Fibroblast of peridontal ligament (primary cell): ENCODE measurements around the gene TRIM10.

Experiments
- DNase-seq: peaks from one replicate; pipeline ENCODE4 v3.0.0-alpha.2; 2010; ENCODE audit errors: extremely low read depth

TRIM10 gene, protein sequence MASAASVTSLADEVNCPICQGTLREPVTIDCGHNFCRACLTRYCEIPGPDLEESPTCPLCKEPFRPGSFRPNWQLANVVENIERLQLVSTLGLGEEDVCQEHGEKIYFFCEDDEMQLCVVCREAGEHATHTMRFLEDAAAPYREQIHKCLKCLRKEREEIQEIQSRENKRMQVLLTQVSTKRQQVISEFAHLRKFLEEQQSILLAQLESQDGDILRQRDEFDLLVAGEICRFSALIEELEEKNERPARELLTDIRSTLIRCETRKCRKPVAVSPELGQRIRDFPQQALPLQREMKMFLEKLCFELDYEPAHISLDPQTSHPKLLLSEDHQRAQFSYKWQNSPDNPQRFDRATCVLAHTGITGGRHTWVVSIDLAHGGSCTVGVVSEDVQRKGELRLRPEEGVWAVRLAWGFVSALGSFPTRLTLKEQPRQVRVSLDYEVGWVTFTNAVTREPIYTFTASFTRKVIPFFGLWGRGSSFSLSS

GRCh38 chr6:30160785-30161531, at the start of gene TRIM10:
TRIM10 (minus strand) TSS chr6:30161211; CDS start chr6:30160858, 353 bp downstream.
- no peak for DNase-seq

DNA sequence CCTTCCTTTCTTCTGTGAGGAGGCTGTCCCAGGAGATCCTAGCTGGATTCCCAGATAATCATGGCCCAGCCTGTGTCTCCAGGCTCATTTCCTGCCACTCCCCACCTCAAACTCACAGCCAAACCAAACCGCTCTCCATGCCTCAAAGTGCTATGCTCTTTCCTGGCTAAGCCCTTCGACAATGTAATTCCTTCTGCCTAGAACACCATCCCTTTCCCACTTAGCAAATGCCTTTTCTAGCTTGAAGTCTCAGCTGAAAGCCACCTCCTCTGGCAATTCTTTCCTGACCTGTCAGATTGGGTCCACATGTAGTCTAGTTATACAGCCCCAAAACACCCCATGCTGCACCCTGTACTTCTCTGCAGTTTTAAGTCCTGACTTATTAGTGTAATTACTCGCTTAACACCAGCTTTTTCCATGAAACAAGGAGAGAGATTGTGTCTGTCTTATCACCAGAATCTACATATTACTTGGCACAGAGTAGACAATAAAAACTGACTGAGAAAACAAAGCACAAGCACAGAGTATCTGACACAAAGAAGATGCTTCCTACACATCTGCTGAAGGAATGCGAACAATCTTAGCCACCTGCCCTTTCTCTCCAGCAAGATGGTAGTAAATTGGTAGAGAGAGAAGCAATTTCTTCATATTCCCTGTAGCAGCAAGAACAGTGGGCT, 46.7 kb upstream of the TRIM10 start:
- DNase-seq, result no peak

DNA sequence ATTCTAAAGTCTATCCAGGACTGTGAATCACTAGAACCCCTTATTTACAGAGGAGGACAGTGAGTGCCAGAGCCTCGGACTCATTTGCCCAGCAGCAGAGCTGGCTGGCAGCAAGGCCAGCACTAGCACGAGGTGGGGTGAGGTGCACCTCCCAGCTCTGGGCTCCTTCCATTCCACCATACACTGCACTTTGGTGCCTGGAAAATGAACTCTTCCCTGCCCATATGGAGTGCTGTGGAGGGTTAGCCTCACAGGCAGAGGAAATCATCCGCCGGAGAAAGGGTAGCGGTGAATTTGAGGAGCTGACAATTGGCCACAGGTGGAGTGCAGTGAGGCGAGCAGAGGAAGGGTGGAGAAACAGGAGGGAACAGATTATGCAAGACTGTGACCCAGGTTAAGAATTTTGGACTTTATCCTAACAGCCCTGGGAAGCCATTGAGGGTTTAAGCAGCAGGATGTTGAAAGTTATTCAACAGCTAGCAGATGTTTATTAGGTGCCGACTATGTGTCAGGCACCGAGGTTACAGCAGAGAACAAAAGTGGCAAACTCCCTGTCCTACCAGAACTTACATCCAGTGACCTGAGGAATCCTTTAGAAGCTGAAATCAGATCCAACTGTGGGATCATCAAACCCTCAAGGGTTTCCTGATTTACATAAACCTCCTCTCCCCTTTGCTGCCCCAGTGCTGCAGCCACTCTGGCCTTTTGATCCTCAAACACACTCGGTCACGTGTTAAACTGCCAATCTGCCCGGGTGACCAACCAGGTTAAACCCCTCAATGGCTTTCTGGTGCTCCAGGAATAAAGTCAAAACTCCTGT, 46.0 kb upstream of the TRIM10 start:
- DNase-seq, result no peak

- peak; percentile 31 for DNase-seq
These were observed 45.1 kb upstream of the TRIM10 start for GRCh38 chr6:30206152-30206551.

DNA sequence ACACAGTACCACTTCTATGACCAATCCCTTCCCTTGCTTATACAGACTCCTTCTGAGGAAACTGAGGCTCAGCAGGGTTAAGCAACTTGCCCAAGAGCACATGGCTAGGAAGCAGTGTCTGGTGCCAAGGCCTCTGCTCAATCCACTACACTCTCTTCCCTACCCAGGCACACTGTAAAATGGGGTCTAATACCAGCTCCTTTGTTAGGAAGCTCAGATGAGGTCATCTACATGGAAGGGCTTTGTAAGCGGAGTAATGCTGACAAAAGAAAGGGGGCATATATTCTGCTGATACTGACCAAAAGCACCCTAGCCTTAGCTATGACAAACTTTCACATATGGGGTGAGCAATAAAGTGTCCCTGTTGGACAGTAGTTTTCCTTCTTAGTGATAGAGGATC, 43.1 kb upstream of the TRIM10 start:
- DNase-seq, result no peak

GRCh38 chr6:30202366-30202765, 41.4 kb upstream of the TRIM10 start:
- no peak for DNase-seq

DNA sequence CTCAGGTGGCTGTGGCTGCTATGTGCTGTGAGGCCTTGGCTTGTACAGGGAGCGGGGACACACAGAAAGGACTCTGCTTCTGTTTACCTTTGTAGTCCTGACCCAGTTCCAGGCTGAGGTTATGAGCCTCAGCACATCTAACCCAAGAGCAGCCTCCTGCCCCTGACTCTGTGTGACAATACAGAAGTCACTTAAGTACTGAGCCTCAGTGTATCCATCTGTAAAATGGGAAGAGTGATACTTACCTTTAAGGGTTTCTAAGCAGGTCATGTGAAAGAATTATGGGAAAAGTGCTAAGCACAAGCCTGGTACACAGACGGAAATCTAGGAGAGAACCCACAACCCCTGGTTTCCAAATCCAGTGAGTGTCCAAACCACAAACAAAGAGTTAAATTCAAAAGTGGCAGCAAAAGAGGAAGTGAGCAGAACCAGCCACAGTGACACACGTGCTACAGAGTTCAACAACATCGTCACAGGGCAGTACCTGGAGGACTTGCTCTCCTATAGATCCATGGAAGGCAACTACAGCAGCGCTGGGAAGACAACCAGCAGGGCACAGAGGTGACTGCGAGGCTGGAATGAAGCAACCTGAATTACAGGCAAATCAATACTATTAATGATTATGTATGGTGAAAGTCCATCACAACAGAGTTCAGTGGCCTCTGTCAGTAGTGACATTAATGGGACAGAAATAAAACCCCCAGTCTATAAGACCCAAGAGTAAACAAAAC, 39.7 kb upstream of the TRIM10 start:
- no peak for DNase-seq

DNA sequence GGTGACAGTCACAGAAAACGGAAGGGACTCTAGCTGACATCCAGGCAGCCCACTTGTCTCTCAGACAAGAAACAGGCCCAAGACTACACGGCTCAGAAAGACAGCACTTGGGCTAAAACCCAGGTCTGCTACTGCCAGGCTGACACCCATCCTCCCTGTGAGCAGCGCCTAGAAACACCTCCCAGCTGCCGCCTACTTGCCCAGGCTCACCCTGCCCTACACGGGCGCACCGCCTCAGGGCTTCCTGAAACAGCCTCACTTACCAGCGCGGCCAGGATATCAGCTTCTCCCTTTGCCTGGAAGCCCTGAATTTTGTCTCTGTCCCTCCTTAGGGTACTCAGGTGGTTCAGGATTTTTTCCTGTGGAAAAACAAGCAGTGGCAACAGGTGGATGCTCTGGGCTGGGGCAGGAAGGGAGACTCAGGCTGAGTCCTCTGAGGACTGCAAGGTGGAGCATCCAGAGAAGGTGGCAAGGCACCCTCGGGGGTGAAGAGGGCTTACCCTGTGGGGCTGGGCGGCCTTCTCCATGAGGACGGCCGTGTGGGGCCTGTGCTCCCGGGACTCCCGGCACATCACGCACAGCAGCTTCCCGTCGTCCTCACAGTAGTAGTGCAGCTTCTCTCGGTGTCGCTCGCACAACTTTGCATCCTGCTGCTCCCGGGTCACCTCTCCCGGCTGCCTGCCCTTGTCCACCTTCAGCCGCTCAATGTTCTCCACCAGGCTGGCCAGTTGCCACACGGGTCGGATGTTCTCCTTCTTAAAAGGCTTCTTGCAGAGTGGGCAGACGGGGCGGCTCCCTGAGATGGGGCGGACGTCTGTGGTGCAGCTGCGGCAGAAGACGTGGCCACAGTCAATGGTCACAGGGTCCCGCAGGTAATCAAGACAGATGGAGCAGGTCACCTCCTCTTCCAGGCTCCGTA, 37.4 kb upstream of the TRIM10 start:
- DNase-seq, result no peak

- no peak for DNase-seq
These were observed 35.4 kb upstream of the TRIM10 start for GRCh38 chr6:30196376-30196775.

DNA sequence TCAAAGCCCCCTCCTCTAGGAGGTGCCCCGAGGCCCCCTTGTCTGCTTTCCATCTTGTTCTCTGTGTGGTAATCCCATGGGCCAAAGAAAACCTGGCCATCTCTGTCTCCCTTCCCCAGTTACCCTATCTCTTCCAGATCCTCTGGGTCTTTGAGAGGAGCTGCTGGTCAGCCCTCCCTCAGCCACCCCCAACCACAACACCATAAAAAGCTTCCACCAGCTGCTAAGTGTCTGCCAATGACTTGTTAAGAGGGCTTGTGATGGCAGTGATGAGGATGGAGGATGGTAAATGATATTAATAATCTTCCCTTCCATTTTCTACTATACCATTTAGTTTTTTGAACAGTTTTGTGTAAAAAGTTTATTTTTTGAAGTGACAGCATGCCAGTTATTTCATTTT, 34.9 kb upstream of the TRIM10 start:
- no peak for DNase-seq

- DNase-seq, result no peak
These were observed 34.0 kb upstream of the TRIM10 start for GRCh38 chr6:30194797-30195690.

- DNase-seq, result no peak
These were observed 31.1 kb upstream of the TRIM10 start for GRCh38 chr6:30192076-30192475.

- no peak for DNase-seq
These were observed 27.5 kb upstream of the TRIM10 start for GRCh38 chr6:30188541-30188940.

DNA sequence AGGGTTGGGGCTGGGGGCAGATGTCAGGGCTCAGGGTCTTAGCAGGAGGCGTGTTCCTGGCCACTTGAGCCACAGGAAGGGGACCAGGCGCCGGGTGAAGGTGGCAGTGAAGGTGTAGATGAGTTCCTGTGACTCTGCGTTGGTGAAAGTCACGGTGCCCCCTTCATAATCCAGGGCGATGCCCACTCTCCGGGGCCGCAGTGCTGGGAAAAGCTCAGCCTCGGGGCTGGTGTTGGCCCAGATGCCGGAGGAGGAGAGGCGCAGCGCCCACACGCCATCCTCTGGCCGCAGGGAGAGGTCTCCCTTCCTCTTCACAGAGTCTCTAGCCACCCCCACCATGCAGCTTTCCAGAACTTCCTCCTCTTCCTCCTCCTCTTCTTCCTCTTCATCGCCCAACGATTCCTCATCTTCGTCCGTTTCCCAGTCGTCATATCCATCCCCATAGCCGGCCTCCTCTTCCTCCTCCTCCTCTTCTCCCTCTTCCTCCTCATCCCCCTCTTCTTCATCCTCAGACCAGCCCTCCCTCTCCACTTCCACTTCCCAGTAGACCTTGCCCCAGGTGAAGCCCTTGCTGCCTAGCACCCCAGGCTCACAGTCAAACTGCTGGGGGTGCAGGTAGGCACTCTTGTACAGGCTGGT, 25.0 kb upstream of the TRIM10 start:
- no peak for DNase-seq

DNA sequence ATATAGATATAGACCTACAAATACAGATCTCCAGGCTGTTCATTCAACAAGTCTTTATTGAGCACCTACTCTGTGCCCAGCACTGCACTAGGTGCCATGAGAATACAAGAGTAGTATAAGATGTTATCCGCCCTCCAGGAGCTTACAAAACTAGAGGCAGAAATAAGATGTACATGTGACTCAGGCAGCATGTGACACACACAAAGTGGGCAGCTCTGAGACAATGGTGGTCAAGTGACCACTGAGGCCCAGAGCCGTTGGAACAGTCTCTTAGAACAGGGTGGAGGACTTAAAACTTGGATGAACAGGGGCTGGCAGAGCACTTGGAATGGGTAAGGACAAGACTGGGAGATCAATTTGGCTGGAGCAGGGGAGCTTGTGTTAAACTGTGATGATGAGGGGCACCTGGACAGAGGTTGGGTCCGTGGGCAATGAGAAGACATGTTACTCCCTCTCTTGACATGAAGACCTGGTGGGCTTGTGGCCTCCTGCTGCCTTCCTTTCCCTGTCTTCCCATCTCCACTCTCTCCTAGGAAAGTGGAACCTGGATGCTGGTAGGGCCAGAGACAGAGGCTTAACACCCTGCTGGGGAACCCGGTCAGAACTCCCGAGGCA, 23.5 kb upstream of the TRIM10 start:
- DNase-seq, result no peak

GRCh38 chr6:30180145-30180544, 19.1 kb upstream of the TRIM10 start:
- no peak for DNase-seq

DNA sequence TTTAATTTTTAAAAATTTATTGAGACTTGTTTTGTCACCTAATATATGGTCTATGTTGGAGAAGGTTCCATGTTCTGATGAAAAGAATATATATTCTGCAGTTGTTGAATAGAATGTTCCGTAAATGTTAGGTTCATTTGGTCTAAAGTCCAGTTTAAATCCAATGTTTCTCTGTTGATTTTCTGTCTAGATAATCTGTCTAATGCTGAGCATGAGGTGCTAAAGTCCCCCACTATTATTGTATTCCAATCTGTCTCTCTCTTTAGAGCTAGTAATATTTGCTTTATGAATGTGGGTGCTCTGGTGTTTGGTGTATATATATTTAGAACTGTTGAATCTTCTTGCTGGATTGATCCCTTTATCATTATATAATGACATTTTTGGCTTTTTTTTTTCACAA, 17.8 kb upstream of the TRIM10 start:
- no peak for DNase-seq

DNA sequence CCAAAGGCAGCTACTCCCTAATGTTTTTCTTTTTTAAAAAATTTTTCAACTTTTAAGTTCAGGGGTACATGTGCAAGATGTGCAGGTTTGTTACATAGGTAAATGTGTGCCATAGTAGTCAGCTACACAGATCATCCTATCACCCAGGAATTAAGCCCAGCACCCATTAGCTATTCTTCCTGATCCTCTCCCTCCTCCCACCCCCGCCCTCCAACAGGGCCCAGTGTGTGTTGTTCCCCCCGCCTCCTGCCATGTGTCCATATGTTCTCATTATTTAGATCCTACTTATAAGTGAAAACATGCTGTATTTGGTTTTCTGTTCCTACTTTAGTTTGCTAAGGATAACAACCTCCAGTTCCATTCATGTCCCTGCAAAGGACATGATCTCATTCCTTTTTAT, 14.8 kb upstream of the TRIM10 start:
- no peak for DNase-seq
